ENCODE data around the gene MRTO4. TPM values are rescaled to one million over a fixed set of nuclear protein-coding genes. Genes with fewer than 3 reads are reported as not detected.

The MRTO4 gene
- total RNA-seq, 1 donor from 2014 or later = 15.0 TPM

Small RNA genes lying within 50 kb of the gene (small RNA-seq; reads per million reads assigned to genes)
- gene RNU6-1099P (ENCODE audit: low replicate concordance) = not detected

Other genes starting within 250 kb of the MRTO4 start
- 93.4 TPM for gene UBR4, start 41.5 kb upstream of the MRTO4 start, total RNA-seq
- gene EMC1, start 281 bp upstream of the MRTO4 start, total RNA-seq = 32.5 TPM
- gene AKR7A3, start 37.0 kb downstream of the MRTO4 start, total RNA-seq = 0.39 TPM
- 35.9 TPM for gene AKR7A2, start 60.3 kb downstream of the MRTO4 start, total RNA-seq
- 6.2 TPM for gene SLC66A1, start 60.5 kb downstream of the MRTO4 start, total RNA-seq
- 61.6 TPM for gene CAPZB, start 233.7 kb downstream of the MRTO4 start, total RNA-seq